ENCODE data around the gene ZKSCAN7.

GRCh38 chr3:44561076-44561475, 6.1 kb downstream of the ZKSCAN7 start:
- no peak for TF ChIP-seq POLR2AphosphoS5 (IDR thresholded peaks at IDR 0.05)
- no peak for TF ChIP-seq CTCF (IDR thresholded peaks at IDR 0.05 in 8 of 11, conservative IDR thresholded peaks at IDR 0.05 in 3 of 11)
- TF ChIP-seq POLR2A (IDR thresholded peaks at IDR 0.05): no peak
